Stimulated activated CD4-positive, alpha-beta T cell treated with anti-CD3 and anti-CD28 coated beads, Interleukin-1b, Interleukin-23, amount 100 ng/mL, for 1 hour (primary cell): ENCODE measurements around the gene NOL9.
"Not testable (repeated sequence)": the region's sequence is repeated elsewhere in the genome, so short reads cannot be mapped to it uniquely, and the experiment has no call there.

ENCODE experiments used
- DNase-seq, 2 donors: peaks; one replicate each; pipeline ENCODE4 v3.0.0-alpha.2; 2020; ENCODE audit warnings: low read depth in 2 of 2

NOL9 gene

DNA sequence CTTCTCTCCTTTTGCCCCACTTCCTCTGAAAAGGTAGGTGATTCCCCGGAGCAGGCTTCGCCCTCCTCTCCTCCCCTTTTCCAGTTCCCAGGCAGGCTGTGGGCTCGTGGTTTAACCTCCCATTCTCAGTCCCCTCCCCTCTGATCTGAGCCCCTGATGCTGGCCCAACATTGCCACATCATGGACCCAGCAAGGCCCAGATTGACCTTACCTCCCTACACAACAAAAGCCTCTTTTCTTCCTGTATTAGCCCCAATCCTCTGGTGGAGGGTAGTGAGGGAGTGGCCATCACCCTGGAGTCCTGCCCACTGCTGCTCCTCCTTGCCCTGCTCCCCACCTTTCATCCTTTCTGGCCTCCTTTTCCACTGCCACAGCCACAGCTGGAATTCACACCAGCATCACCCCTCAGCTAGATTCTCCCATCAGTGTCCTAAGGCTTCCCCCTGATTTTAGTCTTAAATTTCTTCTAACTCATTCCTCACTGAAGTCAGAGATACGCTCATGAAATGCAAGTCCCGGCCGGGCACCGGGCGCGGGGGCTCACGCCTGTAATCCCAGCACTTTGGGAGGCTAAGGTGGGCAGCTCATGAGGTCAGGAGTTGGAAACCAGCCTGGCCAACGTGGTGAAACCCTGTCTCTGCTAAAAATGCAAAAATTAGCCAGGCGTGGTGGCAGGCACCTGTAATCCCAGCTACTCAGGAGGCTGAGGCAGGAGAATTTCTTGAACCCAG is 18.5 kb upstream of the NOL9 start:
- no peak for DNase-seq

DNA sequence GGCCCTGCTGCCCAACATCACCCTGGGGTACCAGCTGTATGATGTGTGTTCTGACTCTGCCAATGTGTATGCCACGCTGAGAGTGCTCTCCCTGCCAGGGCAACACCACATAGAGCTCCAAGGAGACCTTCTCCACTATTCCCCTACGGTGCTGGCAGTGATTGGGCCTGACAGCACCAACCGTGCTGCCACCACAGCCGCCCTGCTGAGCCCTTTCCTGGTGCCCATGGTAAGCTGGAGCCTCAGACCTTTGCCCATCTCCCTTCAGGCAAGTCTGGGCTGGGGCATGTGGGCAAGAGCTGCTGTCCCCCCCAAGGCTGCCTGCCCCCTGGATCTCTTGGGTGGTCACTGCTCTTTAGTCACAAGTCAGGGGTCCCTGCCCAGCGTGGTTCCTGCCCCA is 16.7 kb upstream of the NOL9 start:
- DNase-seq: no peak

DNA sequence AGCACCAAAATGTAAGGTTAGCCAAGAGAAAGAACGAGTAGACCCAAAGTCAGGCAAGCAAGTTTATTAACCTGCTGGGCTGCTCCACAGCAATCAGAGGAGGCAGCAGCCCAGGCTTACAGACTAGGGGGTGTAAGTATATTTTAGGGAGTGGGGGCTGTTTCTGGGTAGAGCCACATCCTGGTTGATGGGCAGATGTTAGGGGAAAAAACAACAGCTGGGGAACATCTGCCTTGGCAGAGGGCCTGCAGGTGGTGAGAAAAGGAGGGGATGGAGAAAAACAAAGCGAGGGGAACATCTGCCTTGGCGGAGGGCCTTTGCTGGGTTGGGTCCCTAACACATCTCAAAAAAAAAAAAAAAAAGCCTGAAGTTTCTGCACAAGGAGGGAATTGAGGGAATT is 15.8 kb upstream of the NOL9 start:
- DNase-seq: no peak

DNA sequence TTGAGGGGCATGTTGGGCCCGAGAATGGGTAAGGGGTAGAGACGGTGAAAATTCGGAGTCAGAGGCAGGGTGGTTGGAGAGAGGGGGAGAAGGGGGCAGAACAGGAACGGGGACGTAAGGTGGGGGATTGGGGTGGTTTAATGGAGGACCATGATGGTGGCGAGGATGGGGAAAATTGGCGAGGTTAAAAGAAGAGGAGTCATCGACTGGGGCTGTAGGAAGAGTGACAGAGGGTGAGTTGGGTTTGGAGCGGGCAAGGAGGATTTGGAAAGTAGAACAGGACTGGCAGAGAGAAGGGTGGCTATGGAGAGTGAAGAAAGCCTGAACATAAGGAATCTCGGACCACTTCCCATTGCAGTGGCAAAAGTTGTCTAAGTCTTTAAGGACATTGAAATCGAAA is 14.7 kb upstream of the NOL9 start:
- DNase-seq: no peak

DNA sequence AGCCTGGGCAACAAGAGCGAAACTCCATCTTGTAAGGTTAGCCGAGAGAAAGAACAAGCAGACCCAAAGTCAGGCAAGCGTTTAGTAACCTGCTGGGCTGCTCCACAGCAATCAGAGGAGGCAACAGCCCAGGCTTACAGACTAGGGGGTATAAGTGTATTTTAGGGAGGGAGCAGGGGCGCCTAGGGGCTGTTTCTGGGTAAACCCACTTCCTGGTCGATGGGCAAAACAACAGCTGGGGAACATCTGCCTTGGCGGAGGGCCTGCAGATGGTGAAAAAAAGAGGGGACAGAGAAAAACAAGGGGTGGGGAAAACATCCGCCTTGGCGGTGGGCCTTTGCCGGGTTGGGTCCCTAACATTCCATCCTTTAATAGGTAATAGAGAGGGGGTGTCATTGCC is 6.0 kb upstream of the NOL9 start:
- DNase-seq: no peak

DNA sequence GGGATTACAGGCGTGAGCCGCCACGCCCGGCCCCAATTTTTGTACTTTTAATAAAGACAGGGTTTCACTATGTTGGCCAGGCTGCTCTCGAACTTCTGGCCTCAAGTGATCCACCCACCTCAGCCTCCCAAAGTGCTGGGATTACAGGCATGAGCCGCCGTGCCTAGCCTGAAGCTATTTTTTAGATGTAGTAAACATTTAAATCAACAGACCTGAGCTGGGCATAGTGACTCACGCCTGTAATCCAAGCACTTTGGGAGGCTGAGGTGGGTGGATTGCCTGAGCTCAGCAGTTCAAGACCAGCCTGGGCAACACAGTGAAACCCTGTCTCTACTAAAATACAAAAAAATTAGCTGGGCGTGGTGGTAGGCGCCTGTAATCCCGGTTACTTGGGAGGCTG is 4.8 kb upstream of the NOL9 start:
- DNase-seq: not testable (repeated sequence)

DNA sequence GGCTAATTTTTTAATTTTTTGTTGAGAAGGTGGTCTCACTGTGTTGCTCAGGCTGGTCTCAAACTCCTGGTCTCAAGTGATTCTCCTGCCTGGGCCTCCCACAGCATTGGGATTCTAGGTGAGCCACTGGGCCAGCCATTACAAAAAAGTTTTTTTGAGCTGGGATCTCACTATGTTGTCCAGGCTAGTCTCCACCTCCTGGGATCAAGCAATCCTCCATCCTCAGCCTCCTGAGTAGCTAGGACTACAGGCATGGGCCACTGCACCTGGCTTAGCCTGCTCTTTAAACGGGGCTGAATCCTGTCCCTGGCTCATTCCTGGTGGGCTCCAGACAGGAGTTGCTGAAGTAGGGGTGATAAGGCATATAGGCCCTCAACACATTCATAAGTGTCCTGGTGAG is 3.3 kb upstream of the NOL9 start:
- DNase-seq: no peak

DNA sequence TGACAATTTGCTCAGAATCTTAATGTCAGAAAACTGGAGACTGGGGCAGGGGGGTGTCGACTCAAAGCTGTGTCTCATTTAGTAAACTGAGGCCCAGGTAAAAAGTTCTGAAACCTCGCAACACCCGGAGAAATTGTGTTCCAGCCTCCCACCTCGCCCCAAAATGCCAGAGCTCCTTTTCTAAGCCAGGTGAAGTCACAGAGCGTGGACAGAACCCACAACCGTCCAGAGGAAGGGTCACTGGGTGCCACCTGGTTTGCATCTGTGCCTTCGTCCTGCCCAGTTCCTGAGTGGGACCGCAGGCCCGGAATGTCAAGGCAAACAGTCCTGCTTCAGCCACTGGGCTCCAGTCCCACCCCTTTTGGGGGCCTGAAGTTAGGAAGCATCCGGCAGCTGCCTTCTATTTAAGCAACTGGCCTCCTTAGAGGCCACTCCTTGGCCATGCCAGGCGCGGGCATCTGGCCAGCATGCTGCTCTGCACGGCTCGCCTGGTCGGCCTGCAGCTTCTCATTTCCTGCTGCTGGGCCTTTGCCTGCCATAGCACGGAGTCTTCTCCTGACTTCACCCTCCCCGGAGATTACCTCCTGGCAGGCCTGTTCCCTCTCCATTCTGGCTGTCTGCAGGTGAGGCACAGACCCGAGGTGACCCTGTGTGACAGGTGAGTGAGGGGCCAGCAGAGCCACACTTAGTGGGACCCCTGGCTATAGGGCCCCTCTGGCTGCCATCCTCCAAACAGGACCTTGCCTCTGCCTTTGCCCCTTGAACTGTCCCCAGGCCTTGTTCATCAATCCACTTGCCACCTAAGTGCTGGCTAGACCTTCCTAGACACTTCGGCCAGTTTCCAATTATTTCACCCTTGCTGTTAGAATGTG is 830 bp upstream of the NOL9 start, which contains the start of gene TAS1R1:
TAS1R1 (plus strand) TSS at position 401 of the 872 bp plus-strand sequence; CDS start at position 468, 67 bp downstream.
- no peak for DNase-seq

DNA sequence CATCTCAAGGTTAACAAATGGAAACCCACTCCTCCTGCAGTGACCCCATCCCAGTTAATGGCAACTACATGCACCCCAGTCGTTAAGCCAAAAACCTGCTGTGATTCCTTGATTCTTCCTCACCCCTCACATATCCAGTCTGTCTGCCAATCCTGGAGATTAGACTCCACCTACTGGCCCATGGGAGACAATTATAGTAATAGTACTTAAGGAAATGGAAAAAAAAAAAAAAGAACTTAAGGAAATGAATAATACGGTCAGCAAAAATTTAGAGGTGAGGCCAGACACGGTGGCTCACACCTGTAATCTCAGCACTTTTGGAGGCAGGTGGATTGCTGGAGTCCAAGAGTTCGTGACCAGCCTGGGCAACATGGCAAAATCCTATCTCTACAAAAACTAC is 7.0 kb downstream of the NOL9 start:
- no peak for DNase-seq

DNA sequence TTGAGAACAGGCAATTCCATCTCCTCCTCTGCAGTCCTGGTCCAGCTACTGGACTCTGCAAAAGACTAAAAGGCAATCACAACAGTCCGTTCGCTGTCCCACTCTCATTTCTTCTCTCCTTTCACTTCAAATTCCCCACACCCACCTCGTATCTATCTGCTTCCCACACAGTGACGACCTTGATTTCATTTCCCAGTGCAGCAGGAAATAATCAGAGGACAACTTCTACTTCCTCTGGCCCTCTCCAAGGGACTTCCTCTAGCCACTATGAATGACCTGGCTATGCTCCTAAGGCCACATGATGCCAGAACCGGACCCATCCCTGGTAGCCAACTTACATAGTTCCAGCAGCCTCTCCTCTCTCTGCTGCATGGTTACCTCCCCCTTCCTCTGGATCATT is 8.0 kb downstream of the NOL9 start:
- no peak for DNase-seq

DNA sequence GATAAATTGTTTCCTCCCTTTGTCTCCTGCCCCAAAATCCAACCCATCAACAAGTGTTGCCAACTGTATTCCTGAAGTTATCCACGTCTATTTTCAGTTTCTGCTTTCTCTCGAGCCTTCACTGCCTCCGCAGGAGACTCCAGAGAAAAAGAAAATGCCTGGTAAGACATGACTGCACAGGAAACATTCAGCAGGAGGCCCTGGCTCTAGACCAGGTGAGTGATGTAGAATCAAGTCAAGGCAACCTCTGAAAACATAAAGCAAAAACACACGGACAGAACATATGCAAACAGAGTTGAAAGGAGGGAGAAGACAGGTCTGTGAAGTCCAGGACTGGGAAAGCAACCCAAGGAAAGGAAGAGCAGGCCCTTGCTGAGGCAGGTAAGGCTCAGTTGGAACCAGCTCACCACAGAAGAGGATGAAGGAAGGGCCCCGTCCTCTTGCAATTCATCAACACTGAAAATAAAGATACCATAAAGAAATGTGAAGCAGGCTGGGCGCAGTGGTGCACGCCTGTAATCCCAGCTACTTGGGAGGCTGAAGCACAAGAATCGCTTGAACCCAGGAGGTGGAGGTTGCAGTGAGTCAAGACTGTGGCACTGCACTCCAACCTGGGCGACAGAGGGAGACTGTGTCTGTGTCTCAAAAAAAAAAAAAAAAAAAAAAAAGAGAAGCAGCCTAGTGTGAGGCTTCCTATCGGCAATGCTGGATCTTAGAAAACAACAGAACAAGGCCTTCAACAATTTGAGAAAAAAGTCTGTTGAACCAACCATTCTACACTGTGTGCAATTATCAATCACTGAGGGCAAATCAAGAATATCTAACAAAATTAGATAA is 8.8 kb downstream of the NOL9 start:
- no peak for DNase-seq

DNA sequence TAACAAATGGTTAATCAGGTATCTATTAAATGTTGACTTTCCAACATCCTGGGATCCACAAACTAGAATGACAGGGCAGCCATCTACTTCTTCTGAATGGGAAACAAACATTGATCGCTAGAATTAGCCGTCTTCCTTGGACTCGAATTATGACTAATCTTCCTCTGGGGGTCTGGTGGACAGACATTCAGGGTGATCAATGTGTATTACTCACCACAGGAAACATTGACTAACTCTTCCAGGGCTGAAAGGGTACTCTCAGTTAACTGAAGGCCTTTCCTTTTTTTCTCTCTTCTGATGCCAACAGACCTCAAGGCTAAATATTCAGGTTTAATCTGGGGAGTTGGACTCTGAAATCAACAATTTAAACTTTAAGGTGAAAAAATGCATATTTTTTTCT is 9.5 kb downstream of the NOL9 start:
- DNase-seq: no peak

DNA sequence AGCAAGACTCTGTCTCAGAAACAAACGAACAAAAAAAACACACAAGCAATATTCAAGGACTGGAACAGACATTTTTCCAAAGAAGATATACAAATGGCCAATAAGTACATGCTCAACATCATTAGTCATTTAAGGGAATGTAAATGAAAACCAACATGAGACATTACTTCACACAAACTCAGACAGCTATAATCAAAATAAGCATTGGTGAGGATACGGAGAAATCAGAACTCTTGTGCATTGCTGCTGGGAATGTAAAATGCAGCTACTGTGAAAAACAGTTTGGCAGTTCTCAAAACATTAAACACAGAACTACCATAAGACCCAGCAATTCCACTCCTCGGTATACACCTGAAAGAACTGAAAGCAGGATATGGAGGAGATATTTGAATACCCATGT is 15.4 kb downstream of the NOL9 start:
- DNase-seq: no peak

DNA sequence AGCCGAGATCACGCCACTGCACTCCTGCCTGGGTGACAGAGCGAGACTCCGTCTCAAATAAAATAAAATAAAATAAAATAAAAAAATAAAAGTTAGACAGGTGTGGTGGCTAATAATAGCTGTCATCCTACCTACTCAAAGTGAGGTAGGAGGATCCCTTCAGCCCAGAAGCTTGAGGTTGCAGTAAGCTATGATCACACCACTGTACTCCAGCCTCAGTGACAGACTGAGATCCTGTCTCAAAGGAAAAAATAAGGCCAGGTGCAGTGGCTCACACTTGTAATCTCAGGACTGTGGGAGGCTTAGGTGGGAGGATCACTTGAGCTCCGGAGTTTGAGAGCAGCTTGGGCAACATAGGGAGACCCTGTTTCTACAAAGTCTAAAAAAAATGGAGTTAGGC is 18.0 kb downstream of the NOL9 start:
- no peak for DNase-seq

DNA sequence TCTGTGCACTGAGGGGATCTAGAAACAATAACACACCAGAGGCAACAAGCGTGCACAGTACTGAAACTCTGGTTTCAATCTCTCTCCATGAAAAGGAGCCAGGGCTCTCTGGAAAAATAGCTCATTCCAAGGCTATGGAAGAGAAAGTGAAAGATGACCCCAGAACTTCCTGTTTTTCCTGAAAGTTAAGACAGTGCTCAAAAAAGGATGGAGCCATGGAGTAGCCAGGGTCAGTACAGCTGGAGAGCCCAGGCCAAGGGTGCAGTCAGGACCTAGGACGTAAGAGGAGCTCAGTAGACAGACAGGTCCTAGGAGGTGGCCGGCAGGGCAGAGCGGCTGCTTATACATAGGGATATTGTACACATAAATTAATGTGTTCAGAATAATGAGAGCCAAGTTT is 19.1 kb downstream of the NOL9 start:
- no peak for DNase-seq

DNA sequence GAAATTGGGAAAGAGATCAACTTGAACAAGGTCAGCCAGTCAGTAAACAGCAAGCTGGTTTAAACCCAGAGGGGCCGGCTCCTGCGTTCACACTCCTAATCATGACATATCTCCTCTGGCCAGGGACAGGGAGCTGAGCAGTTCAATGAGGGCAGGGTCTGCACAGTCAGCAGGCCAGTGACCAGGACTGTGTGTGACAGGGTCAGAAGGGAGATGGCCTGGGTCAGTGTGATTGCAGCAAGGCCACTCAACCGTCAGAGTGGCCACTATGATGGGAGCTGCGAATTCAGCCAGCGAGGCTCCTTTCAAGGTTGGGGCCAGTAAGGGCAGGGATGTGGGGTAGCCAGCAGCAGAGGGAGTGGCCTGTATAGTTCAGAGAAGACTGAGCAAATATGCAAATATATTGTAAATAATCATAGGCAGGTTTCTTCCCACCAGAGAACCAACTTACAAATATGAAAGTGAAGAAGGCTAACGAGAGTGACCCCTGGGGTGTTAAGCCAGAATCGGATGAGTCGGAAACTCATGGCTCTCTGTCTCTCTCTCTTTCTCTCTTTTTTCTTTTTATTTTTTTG is 20.0 kb downstream of the NOL9 start:
- DNase-seq: no peak

DNA sequence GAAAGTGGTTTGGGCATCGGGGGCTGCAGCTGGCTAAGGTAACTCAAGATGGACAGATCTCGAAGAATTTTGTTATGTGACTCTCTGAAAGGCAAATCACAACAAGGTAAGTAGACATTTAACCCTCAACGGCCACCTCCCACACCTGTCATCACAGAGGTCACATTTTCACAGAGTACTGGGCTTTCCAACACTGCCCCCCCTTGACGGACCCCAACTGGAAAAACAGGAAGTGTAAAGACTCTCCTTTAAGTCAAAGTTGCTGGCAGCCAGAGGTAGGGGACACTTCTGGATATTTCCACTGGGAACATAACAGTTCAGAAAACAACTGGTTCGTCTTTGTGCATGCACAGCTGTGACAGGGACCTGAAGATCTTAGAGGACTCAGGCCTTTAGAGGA is 22.3 kb downstream of the NOL9 start:
- DNase-seq: no peak

DNA sequence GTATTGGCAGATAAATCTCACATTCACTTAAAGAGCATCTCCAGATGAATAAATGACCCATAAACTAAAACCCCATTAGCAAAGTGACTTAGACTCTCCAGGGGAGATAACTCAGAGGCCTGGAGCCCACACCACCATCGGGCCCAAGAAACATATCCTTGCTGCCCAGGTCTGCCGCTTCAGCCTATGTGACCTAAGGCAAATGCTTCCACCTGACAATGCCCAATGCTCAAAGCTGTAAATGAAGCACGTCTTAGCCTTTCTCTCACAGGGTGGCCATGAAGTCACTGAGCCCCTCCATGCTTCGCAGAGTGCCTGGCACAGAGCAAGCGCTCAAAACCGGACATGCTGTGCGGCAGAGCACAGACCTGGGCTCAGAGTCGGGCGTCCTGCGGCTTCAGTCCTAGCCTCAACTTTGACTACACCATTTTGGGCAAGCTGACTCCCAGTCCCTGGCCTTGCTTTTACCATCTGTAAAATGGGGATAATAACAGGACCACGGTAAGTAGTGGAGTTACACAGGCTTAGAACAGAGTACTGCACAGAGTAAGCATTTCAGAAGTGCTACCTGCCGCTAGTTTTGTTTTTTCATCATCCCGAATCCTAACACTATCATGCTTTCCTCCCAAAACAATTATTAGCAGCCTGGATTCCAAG is 23.7 kb downstream of the NOL9 start:
- DNase-seq: no peak

DNA sequence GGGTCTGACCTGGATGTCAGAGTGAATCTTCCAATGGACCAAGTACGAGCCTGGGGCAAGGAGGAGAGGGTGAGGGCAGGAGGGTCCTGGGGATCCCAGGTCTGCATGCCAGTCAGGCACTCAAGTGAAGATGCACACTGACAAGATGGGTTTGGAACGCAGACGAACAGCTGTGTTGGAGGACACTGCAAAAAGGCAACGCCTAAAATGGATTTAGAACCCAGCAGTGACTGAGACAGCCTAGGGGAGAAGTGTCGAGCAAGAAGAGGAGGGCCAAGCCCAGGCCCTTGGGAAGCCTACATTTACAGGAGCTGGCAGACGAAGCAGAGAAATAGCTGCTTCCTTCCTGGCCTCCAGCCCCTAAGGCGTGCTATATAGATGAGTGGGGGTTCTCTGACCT is 25.8 kb downstream of the NOL9 start:
- DNase-seq: no peak

DNA sequence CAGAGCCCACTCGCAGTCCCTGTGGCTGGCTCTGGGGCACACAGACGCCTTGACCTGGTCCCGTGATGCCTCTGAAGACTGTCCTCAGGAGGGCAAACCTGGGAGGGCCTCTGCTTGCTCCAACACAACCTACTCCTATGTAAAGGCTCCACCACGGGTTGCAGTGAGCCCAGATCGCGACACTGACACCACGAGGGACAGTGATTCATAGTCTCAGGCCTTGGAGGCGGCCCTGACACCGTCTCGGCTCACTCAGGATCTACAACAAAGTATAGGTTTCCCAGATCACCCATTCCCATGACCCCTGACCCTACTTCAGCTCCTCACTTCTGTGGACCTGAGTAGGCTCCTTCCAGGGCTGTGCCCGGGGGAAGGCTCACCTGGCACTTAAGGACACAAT is 28.0 kb downstream of the NOL9 start:
- no peak for DNase-seq

DNA sequence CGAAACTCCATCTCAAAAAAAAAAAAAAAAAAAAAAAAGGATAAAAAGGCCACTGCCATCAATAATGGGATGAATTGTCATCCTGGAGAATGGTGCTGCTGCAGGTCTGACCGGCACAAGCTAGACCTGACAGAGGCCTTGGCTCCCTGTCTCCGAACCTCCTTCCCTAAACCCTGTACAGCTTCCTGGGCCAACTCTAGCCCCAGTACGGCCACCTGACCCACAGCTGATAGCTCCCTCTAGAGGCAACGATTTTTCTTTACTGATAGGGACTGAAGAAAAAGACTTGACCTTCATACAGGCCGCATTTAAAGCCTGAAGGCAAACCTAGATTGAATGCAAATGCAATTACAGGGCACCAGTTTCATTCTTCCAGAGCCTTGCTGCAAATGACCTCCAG is 30.7 kb downstream of the NOL9 start:
- no peak for DNase-seq
